Hepatocyte (in vitro differentiated cells): ENCODE data around the gene STAT1. TPM values are rescaled to one million over a fixed set of nuclear protein-coding genes. Genes with fewer than 3 reads are reported as not detected.

ENCODE experiments used
- DNase-seq: peaks from one replicate; pipeline ENCODE4 v3.0.0-alpha.2; 2016; ENCODE audit warnings: low spot score
- H2AFZ ChIP-seq: fragments of 200-600 bp; sonication (generic); 2 replicates; pipeline ENCODE4 v1.6.0; 2016; ENCODE audit warnings: antibody characterized with exemption, mild to moderate bottlenecking
- H3K27ac ChIP-seq: fragments of 200-600 bp; sonication (generic); 2 replicates; pipeline ENCODE4 v1.5.1; 2016; ENCODE audit warnings: mild to moderate bottlenecking
- H3K27me3 ChIP-seq: fragments of 200-600 bp; sonication (generic); 2 replicates; pipeline ENCODE4 v1.6.1; 2016
- H3K36me3 ChIP-seq: fragments of 200-600 bp; sonication (generic); replicated peaks from 2 replicates; pipeline ENCODE4 v1.5.1; 2016; ENCODE audit warnings: low read depth; ENCODE audit not compliant: insufficient read depth
- H3K4me1 ChIP-seq: fragments of 200-600 bp; sonication (generic); 2 replicates; pipeline ENCODE4 v1.5.1; 2016; ENCODE audit warnings: mild to moderate bottlenecking, moderate library complexity; ENCODE audit not compliant: insufficient read depth
- H3K4me2 ChIP-seq: fragments of 200-600 bp; sonication (generic); 2 replicates; pipeline ENCODE4 v1.6.0; 2016
- H3K4me3 ChIP-seq: fragments of 200-600 bp; sonication (generic); 2 replicates; pipeline ENCODE4 v1.5.1; 2016; ENCODE audit warnings: mild to moderate bottlenecking
- H3K79me2 ChIP-seq: fragments of 200-600 bp; sonication (generic); 2 replicates; pipeline ENCODE4 v1.6.0; 2017; ENCODE audit warnings: mild to moderate bottlenecking
- H3K9me2 ChIP-seq: fragments of 200-600 bp; sonication (generic); replicated peaks from 2 replicates; pipeline ENCODE4 v1.6.0; 2017; ENCODE audit warnings: mild to moderate bottlenecking; ENCODE audit not compliant: insufficient read depth
- H3K9me3 ChIP-seq: fragments of 200-600 bp; sonication (generic); 2 replicates; pipeline ENCODE4 v1.5.1; 2016; ENCODE audit warnings: low read depth, mild to moderate bottlenecking
- H4K20me1 ChIP-seq: fragments of 200-600 bp; sonication (generic); 2 replicates; pipeline ENCODE4 v1.6.0; 2016; ENCODE audit warnings: mild to moderate bottlenecking; ENCODE audit not compliant: insufficient read depth, poor library complexity, severe bottlenecking
- CTCF ChIP-seq: fragments of 200-600 bp; sonication (generic); IDR thresholded peaks from 2 replicates; pipeline ENCODE4 v1.5.1; 2016; ENCODE audit warnings: antibody characterized with exemption, mild to moderate bottlenecking; ENCODE audit not compliant: poor library complexity
- EZH2 ChIP-seq: fragments of 200-600 bp; sonication (generic); IDR thresholded peaks from 2 replicates; pipeline ENCODE4 v1.6.1; 2016; ENCODE audit warnings: antibody characterized with exemption, mild to moderate bottlenecking, borderline replicate concordance
- EZH2phosphoT487 ChIP-seq: fragments of 200-600 bp; sonication (generic); IDR thresholded peaks from one replicate; pipeline ENCODE4 v1.6.1; 2018; ENCODE audit warnings: antibody characterized with exemption, mild to moderate bottlenecking, low read depth, moderate library complexity; ENCODE audit not compliant: unreplicated experiment, severe bottlenecking
- WGBS: methylation state at CpG from one replicate; pipeline ENCODE4 v1.1.6; 2016; ENCODE audit warnings: low lambda C conversion rate; ENCODE audit errors: missing lambda C conversion rate; 5-methylcytosine and 5-hydroxymethylcytosine counted together
- polyA plus RNA-seq: library from polyadenylated mRNA; unstranded; fragments of >200 nt; fragmentation: Nextera tagmentation; extraction: Ambion mirVana; gene quantifications from 2 replicates; pipeline ENCODE4 v1.2.1, GENCODE V29; 2016
- total RNA-seq: library from RNA; depleted of rRNA; stranded (reverse); fragments of >200 nt; gene quantifications from 2 replicates; pipeline ENCODE4 v1.2.3, GENCODE V29; 2014

Gene STAT1
- total and polyA plus RNA-seq, 2 experiments from 2014 or later = 53.3 to 124 TPM

GRCh38 chr2:191029280-191029950 is 15.4 kb upstream of the STAT1 start:
- no peak overlapping the region for H3K4me3 ChIP-seq
- no peak for DNase-seq
- H3K27me3 ChIP-seq = no peaks in the 10 kb centered on the region
- H4K20me1 ChIP-seq = no peaks in the 10 kb centered on the region
- H3K9me2 ChIP-seq = no peaks in the 10 kb centered on the region
- H3K79me2 ChIP-seq = no peaks in the 10 kb centered on the region
- H3K27ac ChIP-seq = peak overlapping the region; percentile 2
- H3K36me3 ChIP-seq = no peaks in the 10 kb centered on the region
- TF ChIP-seq CTCF (no peak), EZH2 (no peak), EZH2phosphoT487 (no peak)
- no peak overlapping the region for H2AFZ ChIP-seq
- no peaks in the 10 kb centered on the region for H3K9me3 ChIP-seq
- H3K4me1 ChIP-seq = peaks cover 10% of the 10 kb centered on the region
- 71% methylated on average over 10 of the region's 10 CpGs for WGBS
- no peak overlapping the region for H3K4me2 ChIP-seq

GRCh38 chr2:191026377-191026776 is 12.4 kb upstream of the STAT1 start:
- H2AFZ ChIP-seq = no peak overlapping the region
- peaks cover 2% of the 10 kb centered on the region for H3K4me1 ChIP-seq
- no peak overlapping the region for H3K4me2 ChIP-seq
- no peak for DNase-seq
- no peaks in the 10 kb centered on the region for H3K79me2 ChIP-seq
- H3K27me3 ChIP-seq = no peaks in the 10 kb centered on the region
- H4K20me1 ChIP-seq = no peaks in the 10 kb centered on the region
- no peak overlapping the region for H3K27ac ChIP-seq
- H3K9me2 ChIP-seq = no peaks in the 10 kb centered on the region
- TF ChIP-seq EZH2 = no peak
- no peak for TF ChIP-seq CTCF
- no peak for TF ChIP-seq EZH2phosphoT487
- 41% methylated on average over 2 of the region's 2 CpGs for WGBS
- no peaks in the 10 kb centered on the region for H3K9me3 ChIP-seq
- no peaks in the 10 kb centered on the region for H3K36me3 ChIP-seq
- H3K4me3 ChIP-seq = no peak overlapping the region

DNA sequence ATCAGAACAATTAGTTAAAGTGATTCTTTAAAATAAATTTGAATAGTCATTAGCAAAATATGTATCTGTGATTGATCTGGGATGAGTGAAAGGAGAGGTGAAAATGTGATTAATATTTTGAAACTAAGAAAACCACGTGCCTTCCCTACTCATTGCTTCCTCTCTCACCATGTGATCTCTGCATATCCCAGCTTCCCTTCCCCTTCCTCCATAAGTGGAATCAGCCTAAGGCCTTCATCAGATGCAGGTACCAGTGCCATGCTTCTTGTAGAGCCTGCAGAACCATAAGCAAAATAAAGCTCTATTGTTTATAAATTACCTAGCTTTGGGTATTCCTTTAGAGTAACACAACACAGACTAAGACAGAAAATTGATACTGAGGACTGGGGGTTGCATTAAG is 11.2 kb upstream of the STAT1 start:
- 82% methylated on average over 1 of the region's 1 CpG for WGBS
- no peak overlapping the region for H3K27ac ChIP-seq
- no peak overlapping the region for H3K4me2 ChIP-seq

More for the DNA sequence above, 11.2 kb upstream of the STAT1 start:
- Histone ChIP-seq H3K79me2 (peaks cover 2% of the 10 kb centered on the region), H3K4me3 (no peak overlapping the region), H4K20me1 (no peaks in the 10 kb centered on the region), H3K36me3 (no peaks in the 10 kb centered on the region), H2AFZ (no peak overlapping the region), H3K4me1 (peaks cover 9% of the 10 kb centered on the region), H3K27me3 (no peaks in the 10 kb centered on the region), H3K9me2 (no peaks in the 10 kb centered on the region), H3K9me3 (no peaks in the 10 kb centered on the region)
- DNase-seq = no peak
- TF ChIP-seq EZH2phosphoT487 (no peak), CTCF (no peak), EZH2 (no peak)
